Nephron (organoid): ENCODE measurements around the gene UNC13C.
A peak's percentile ranks its signal among the peaks of the same experiment; 100 is the strongest.

Experiments
- H3K27ac Mint-ChIP-seq, 3 experiments: 2 replicates each; pipeline ENCODE4 v1.8.0; 2020; ENCODE audit warnings: mixed read lengths in 3 of 3, mild to moderate bottlenecking in 2 of 3, moderate library complexity in 1 of 3
- H3K27me3 Mint-ChIP-seq: 2 replicates; pipeline ENCODE4 v1.8.0; 2021; ENCODE audit warnings: low read depth, mild to moderate bottlenecking, moderate library complexity, mixed read lengths
- H3K36me3 Mint-ChIP-seq: 2 replicates; pipeline ENCODE4 v1.8.0; 2020; ENCODE audit warnings: low read depth, mixed read lengths
- H3K4me1 Mint-ChIP-seq: 2 replicates; pipeline ENCODE4 v1.8.0; 2020; ENCODE audit warnings: mixed read lengths
- H3K4me3 Mint-ChIP-seq, 3 experiments: 2 replicates each; pipeline ENCODE4 v1.8.0; 2020; ENCODE audit warnings: mild to moderate bottlenecking in 3 of 3, mixed read lengths in 3 of 3, moderate library complexity in 2 of 3
- H3K9me3 Mint-ChIP-seq: 2 replicates; pipeline ENCODE4 v1.8.0; 2020; ENCODE audit warnings: mixed read lengths
- CTCF ChIP-seq, 3 experiments: fragments of 200-600 bp; sonication (generic); IDR thresholded peaks; one replicate each; pipeline ENCODE4 v1.5.0; 2021; ENCODE audit warnings: antibody characterized with exemption in 3 of 3; ENCODE audit not compliant: unreplicated experiment in 3 of 3

The UNC13C gene

GRCh38 chr15:54045397-54045796 is 67.2 kb downstream of the UNC13C start:
- H3K9me3 Mint-ChIP-seq = no peaks in the 10 kb centered on the region
- H3K27me3 Mint-ChIP-seq = no peaks in the 10 kb centered on the region
- no peaks in the 10 kb centered on the region for H3K36me3 Mint-ChIP-seq
- TF ChIP-seq CTCF (IDR thresholded peaks at IDR 0.05; ENCODE audit: unreplicated experiment in 3 of 3) = no peak
- no peaks in the 10 kb centered on the region for H3K4me1 Mint-ChIP-seq
- no peak overlapping the region for H3K4me3 Mint-ChIP-seq
- no peak overlapping the region for H3K27ac Mint-ChIP-seq

- H3K27ac Mint-ChIP-seq = no peak overlapping the region
- no peaks in the 10 kb centered on the region for H3K9me3 Mint-ChIP-seq
- no peaks in the 10 kb centered on the region for H3K36me3 Mint-ChIP-seq
- no peaks in the 10 kb centered on the region for H3K4me1 Mint-ChIP-seq
- H3K4me3 Mint-ChIP-seq = no peak overlapping the region
- no peak for TF ChIP-seq CTCF (IDR thresholded peaks at IDR 0.05; ENCODE audit: unreplicated experiment in 3 of 3)
- H3K27me3 Mint-ChIP-seq = no peaks in the 10 kb centered on the region
Measured at GRCh38 chr15:54046093-54046492, 67.9 kb downstream of the UNC13C start.

- Mint-ChIP-seq H3K27ac (no peak overlapping the region), H3K4me3 (no peak overlapping the region), H3K4me1 (no peaks in the 10 kb centered on the region), H3K36me3 (no peaks in the 10 kb centered on the region), H3K9me3 (no peaks in the 10 kb centered on the region), H3K27me3 (peaks cover 4% of the 10 kb centered on the region)
- no peak for TF ChIP-seq CTCF (IDR thresholded peaks at IDR 0.05; ENCODE audit: unreplicated experiment in 3 of 3)
Measured at GRCh38 chr15:54064365-54064764, 86.1 kb downstream of the UNC13C start.

- TF ChIP-seq CTCF (IDR thresholded peaks at IDR 0.05; ENCODE audit: unreplicated experiment in 3 of 3) = no peak
- Mint-ChIP-seq H3K4me3 (no peak overlapping the region), H3K4me1 (no peaks in the 10 kb centered on the region), H3K27ac (no peak overlapping the region), H3K27me3 (peaks cover 4% of the 10 kb centered on the region), H3K36me3 (no peaks in the 10 kb centered on the region), H3K9me3 (no peaks in the 10 kb centered on the region)
Measured at GRCh38 chr15:54066403-54066802, 88.2 kb downstream of the UNC13C start.

GRCh38 chr15:54082836-54083492 is 104.7 kb downstream of the UNC13C start:
- Mint-ChIP-seq H3K27me3 (peaks cover 7% of the 10 kb centered on the region), H3K9me3 (no peaks in the 10 kb centered on the region), H3K27ac (no peak overlapping the region), H3K4me1 (no peaks in the 10 kb centered on the region), H3K36me3 (no peaks in the 10 kb centered on the region), H3K4me3 (no peak overlapping the region)
- peak; percentile 48 to 77 (median 63) for TF ChIP-seq CTCF (IDR thresholded peaks at IDR 0.05; ENCODE audit: unreplicated experiment in 3 of 3)

- Mint-ChIP-seq H3K36me3 (no peaks in the 10 kb centered on the region), H3K4me3 (no peak overlapping the region), H3K9me3 (no peaks in the 10 kb centered on the region), H3K27ac (no peak overlapping the region), H3K4me1 (no peaks in the 10 kb centered on the region), H3K27me3 (peaks cover 6% of the 10 kb centered on the region)
- TF ChIP-seq CTCF (IDR thresholded peaks at IDR 0.05; ENCODE audit: unreplicated experiment in 3 of 3) = no peak
Measured at GRCh38 chr15:54083501-54083900, 105.3 kb downstream of the UNC13C start.
